CD4-positive, alpha-beta T cell treated with Interleukin-21 for 1 hour (primary cell): ENCODE measurements around the gene IL10.
"Not testable (repeated sequence)": the region's sequence is repeated elsewhere in the genome, so short reads cannot be mapped to it uniquely, and the experiment has no call there.

Source experiments
- DNase-seq: peaks from one replicate; pipeline ENCODE4 v3.0.0-alpha.2; 2020

IL10 gene

GRCh38 chr1:206792939-206793607 is 20.8 kb upstream of the IL10 start:
- DNase-seq: no peak

GRCh38 chr1:206790502-206791250 is 18.4 kb upstream of the IL10 start:
- DNase-seq: no peak

DNA sequence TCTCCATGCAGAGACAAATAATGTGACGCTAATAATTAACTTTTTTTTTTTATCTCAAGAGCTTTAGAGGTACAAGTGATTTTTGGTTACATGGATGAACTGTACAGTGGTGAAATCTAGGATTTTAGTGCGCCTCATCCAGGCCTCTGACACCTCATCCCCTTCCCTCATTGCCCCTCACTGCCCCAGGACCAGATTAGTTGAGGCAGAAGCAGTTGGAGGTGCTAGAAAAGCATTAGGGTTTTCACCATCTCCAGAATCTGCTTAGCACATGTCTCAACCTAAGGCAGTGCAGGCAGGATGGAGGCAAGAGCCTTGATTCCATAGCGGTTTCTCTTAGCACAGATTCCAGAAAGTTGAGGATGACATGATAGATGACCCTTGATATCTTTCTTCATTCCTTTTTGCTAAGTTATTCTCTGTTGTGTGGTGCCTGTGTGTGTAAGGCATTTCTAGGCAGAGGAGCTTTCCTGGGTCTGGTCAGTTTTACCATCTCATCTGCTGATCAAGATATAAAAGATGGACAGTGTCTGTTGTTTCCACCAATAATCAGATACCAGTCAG is 16.3 kb upstream of the IL10 start:
- no peak for DNase-seq

DNA sequence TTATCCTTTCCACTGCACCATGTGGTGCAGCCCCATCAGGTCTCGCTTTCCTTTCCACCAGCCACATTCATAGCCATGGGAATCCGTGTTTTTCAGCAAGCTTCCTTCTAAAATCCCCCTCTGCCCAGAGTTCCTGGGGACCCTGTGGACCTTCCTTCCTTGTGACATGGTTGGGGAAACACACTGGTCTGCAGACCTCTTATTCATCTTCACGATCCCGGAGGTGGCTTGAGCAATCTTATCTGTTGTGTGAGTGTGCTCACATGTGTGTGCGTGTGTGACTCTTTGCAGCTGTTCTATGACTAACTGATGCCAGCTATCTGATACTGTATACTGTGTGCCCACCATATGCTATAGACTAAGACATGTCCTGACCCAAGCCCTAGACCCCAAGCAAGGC is 15.6 kb upstream of the IL10 start:
- DNase-seq: no peak

GRCh38 chr1:206786212-206786886 is 14.1 kb upstream of the IL10 start:
- no peak for DNase-seq

DNA sequence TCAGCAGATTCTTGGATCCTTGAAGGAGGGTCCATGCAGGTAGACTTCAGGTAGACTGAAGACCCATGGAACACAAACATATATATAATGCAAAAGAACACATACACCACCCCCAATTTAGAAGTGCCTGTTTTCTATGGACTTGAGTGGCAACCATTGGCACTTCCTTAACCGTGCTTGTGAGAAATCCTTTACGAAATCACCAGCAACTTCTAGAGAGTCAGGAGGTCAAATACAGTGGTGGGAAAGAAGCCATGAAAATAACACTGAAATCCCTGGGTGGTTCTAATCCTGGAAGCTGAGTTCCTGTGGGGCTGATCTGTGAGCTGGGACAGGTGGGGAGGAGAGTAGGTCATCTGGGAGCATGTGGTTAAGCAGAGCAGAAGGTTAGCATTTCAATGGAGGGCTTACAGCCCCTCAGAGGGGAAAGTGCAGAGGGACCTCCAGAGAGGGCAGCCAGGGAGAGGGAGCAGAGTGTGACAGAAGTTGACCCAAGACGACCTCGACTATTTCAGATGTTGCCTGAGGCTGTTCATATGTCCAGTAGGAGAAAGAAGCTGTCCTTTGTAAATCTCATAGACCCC is 13.0 kb upstream of the IL10 start:
- no peak for DNase-seq

- DNase-seq: peak; percentile 69
These were observed 12.2 kb upstream of the IL10 start for GRCh38 chr1:206784471-206784903.

DNA sequence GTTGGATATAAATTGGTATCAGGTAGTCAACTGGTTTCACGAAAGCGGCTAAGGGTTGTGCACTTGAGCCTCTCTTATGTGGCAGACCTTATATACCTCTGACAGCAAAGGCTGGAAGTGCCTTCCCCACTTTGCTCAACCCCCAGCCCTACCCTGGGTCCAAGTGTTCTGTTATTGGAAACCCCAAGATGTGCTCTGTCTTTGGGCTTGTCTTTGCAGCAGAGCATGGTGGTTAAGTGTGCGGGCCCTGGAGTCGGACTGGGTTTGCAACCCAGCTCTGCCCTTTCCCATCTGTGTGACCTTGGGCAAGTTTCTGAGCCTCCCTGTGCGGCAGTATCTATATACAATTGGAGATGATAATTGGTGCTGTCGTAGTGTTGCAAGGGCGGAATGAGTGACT is 11.2 kb upstream of the IL10 start:
- no peak for DNase-seq

- DNase-seq: peak; percentile 35
These were observed 10.2 kb upstream of the IL10 start for GRCh38 chr1:206782448-206782847.

- DNase-seq: no peak
These were observed 7.3 kb upstream of the IL10 start for GRCh38 chr1:206779638-206780037.

- not testable (repeated sequence) for DNase-seq
These were observed 6.6 kb upstream of the IL10 start for GRCh38 chr1:206778911-206779310.

DNA sequence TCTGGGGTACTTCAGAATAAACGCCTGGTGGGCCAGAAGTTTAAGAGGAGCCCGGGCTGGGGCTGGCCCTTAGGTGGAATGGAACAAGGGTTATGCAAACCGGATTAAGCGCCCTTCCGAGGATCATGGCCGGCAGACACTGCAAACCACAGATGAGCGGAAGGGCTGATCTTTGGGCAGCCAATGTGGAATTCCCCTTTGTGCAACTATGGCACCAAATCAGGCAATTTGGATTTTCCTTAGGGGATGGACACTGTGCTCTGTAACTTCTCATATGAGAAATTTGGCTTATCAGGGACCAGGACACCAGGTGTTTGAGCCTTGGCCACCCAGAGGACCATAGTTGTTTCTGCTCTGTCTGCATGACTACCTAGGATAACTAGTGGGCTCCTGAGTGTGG is 5.7 kb upstream of the IL10 start:
- no peak for DNase-seq

DNA sequence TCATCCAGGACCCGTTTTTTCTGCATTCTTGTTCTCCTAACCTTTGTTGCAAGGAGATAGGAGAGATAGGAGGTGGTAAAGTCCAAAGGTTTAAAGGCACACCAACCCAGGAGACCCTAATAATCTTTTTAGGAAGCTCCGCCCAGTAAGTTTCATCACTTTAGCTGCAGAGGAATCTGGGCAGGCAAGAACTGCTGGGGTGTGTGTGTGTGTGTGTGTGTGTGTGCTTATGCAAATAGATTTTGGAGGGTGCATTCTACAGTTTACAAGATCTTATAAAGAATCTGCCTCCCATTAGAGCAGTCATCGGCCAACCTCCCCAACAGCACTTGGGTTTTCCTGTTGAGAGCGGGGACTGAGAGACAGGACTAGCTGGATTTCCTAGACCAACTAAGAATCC is 3.9 kb upstream of the IL10 start:
- DNase-seq: no peak

GRCh38 chr1:206774093-206774492 is 1.8 kb upstream of the IL10 start:
- DNase-seq: no peak

DNA sequence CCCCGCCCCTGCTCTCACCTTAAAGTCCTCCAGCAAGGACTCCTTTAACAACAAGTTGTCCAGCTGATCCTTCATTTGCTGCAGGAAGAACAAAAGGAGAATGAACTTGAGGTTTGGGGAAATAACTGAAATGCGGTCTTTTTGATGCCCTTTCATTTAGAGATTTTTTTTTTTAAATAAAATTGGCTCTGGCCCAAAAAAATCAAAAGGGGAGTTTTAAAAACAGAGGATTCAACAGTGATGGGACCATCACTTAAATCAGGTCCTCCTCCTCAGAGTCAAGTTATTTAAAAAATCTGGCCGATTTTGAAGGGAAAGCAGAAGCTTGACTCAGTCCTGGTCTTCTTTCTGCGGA is 979 bp downstream of the IL10 start:
- DNase-seq: no peak

GRCh38 chr1:206770531-206771337 is 1.6 kb downstream of the IL10 start, which contains the start of gene IL19:
IL19 (plus strand) TSS chr1:206770773; CDS start chr1:206836663, 65,890 bp downstream.
- peak; percentile 21 for DNase-seq

DNA sequence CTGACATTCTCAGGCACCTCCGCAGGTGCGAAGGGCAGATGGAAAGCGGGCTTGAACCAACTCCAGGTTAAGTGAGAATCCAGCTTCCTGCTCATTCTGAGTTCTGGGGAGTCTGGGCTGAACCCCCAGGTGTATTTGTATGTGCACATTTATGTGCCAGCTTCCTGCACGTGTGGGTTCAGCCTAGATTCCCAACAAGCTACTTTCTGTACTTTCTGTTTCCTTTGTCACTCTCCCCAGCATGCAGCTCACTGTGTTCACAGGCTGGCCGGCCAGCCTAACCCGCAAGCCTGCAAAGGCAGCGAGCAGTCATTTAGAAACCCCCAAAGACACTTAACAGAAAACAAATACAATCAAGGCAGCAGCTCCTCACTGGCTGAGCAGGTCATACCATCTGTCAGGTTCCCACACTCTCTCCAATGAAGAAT is 3.0 kb downstream of the IL10 start:
- DNase-seq: peak; percentile 60

GRCh38 chr1:206768472-206769303 is 3.6 kb downstream of the IL10 start:
- peak; percentile 46 for DNase-seq

DNA sequence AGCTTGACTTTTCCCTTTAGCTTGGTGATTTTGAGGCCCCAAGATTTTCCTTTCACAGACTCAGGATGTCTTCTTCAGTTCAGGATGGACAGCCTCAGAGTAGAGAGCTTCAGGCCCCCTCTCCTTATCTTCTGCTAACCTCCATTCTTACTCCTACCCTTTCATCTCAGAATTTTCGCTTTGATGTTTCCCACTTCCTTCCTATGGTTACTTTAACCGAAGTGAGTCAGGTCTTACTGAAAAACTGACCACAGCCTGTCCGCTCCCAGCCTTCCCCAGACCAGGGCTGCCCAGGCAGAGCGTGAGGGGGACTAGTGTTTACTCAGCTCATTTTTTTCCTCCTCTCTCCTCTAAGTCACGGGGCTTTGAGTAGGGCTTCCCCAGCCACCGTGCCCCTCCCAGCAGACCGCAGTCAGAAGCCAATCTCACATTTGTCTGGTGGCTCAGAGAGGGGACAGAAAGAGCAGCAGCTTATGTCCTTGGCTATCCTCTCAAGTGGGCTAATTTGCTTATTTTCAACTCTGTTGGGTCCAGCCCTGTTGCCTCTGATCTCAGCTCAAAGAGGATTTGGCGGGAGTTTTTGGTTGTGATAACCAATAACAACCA is 5.9 kb downstream of the IL10 start:
- DNase-seq: peak; percentile 77

GRCh38 chr1:206765771-206766170 is 6.5 kb downstream of the IL10 start:
- not testable (repeated sequence) for DNase-seq
